ENCODE data around the gene COLEC12. TPM values are rescaled to one million over a fixed set of nuclear protein-coding genes. Genes with fewer than 3 reads are reported as not detected.

The COLEC12 gene
- total RNA-seq, 4 donors from 2014 or later = 8.3 to 22.2 (median 21.4) TPM

- Histone ChIP-seq H3K4me3 (no peak overlapping the region), H3K36me3 (no peaks in the 10 kb centered on the region), H3K27ac (no peak overlapping the region), H3K4me1 (no peaks in the 10 kb centered on the region), H3K9me3 (no peaks in the 10 kb centered on the region), H3K27me3 (no peaks in the 10 kb centered on the region)
- WGBS, 2 donors = 48 to 79% methylated on average over 10 of the region's 10 CpGs
- TF ChIP-seq EP300 (IDR thresholded peaks at IDR 0.05) = no peak
- DNase-seq (ENCODE audit: low spot score in 2 of 2) = no peak
Measured at GRCh38 chr18:346600-346999, 153.9 kb downstream of the COLEC12 start.

- no peak for DNase-seq (ENCODE audit: low spot score in 2 of 2)
- TF ChIP-seq CTCF (IDR thresholded peaks at IDR 0.05) (no peak), POLR2A (IDR thresholded peaks at IDR 0.05) (no peak)
- H3K27ac ChIP-seq = no peak overlapping the region
- no peak overlapping the region for H3K4me3 ChIP-seq
- H3K9me3 ChIP-seq = no peaks in the 10 kb centered on the region
- H3K4me1 ChIP-seq = no peaks in the 10 kb centered on the region
- H3K36me3 ChIP-seq = no peaks in the 10 kb centered on the region
- WGBS, 2 donors = 77 to 87% methylated on average over 3 of the region's 3 CpGs
- no peaks in the 10 kb centered on the region for H3K27me3 ChIP-seq
Measured at GRCh38 chr18:341102-341501, 159.4 kb downstream of the COLEC12 start.

GRCh38 chr18:340044-340443 lies 160.5 kb downstream of the COLEC12 start:
- H3K4me1 ChIP-seq = no peaks in the 10 kb centered on the region
- no peak overlapping the region for H3K4me3 ChIP-seq
- no peak for TF ChIP-seq EP300 (IDR thresholded peaks at IDR 0.05)
- TF ChIP-seq CTCF (IDR thresholded peaks at IDR 0.05) = no peak
- TF ChIP-seq POLR2A (IDR thresholded peaks at IDR 0.05) = no peak
- no peaks in the 10 kb centered on the region for H3K27me3 ChIP-seq
- H3K36me3 ChIP-seq = no peaks in the 10 kb centered on the region
- no peaks in the 10 kb centered on the region for H3K9me3 ChIP-seq
- 74 to 89% methylated on average over 10 of the region's 10 CpGs for WGBS, 2 donors
- DNase-seq (ENCODE audit: low spot score in 2 of 2) = no peak
- no peak overlapping the region for H3K27ac ChIP-seq

- Histone ChIP-seq H3K4me3 (no peak overlapping the region), H3K4me1 (no peaks in the 10 kb centered on the region), H3K27ac (no peak overlapping the region), H3K27me3 (no peaks in the 10 kb centered on the region), H3K36me3 (peaks cover 0 to 4% (median 0%) of the 10 kb centered on the region in 3 donors), H3K9me3 (no peaks in the 10 kb centered on the region)
- WGBS, 2 donors = 86 to 90% methylated on average over 6 of the region's 6 CpGs
- DNase-seq (ENCODE audit: low spot score in 2 of 2) = no peak
- no peak for TF ChIP-seq CTCF (IDR thresholded peaks at IDR 0.05)
- no peak for TF ChIP-seq EP300 (IDR thresholded peaks at IDR 0.05)
- no peak for TF ChIP-seq POLR2A (IDR thresholded peaks at IDR 0.05)
Measured at GRCh38 chr18:339200-339599, 161.3 kb downstream of the COLEC12 start.

GRCh38 chr18:336713-337112 lies 163.8 kb downstream of the COLEC12 start:
- Histone ChIP-seq H3K4me3 (no peak overlapping the region), H3K36me3 (peaks cover 0 to 4% (median 0%) of the 10 kb centered on the region in 3 donors), H3K4me1 (peaks cover 0 to 5% (median 2%) of the 10 kb centered on the region in 4 donors), H3K27me3 (no peaks in the 10 kb centered on the region), H3K27ac (no peak overlapping the region), H3K9me3 (no peaks in the 10 kb centered on the region)
- TF ChIP-seq EP300 (IDR thresholded peaks at IDR 0.05) (no peak), CTCF (IDR thresholded peaks at IDR 0.05) (no peak), POLR2A (IDR thresholded peaks at IDR 0.05) (no peak)
- no peak for DNase-seq (ENCODE audit: low spot score in 2 of 2)
- 66 to 88% methylated on average over 2 of the region's 2 CpGs for WGBS, 2 donors

GRCh38 chr18:335733-336132 lies 164.8 kb downstream of the COLEC12 start:
- H3K27me3 ChIP-seq = no peaks in the 10 kb centered on the region
- WGBS, 2 donors = 71 to 72% methylated on average over 2 of the region's 2 CpGs
- no peak overlapping the region for H3K27ac ChIP-seq
- no peak overlapping the region for H3K4me3 ChIP-seq
- TF ChIP-seq CTCF (IDR thresholded peaks at IDR 0.05) = no peak
- no peak for DNase-seq (ENCODE audit: low spot score in 2 of 2)
- H3K4me1 ChIP-seq = peaks cover 0 to 6% (median 2%) of the 10 kb centered on the region in 4 donors
- H3K9me3 ChIP-seq = no peaks in the 10 kb centered on the region
- peaks cover 0 to 4% (median 0%) of the 10 kb centered on the region in 3 donors for H3K36me3 ChIP-seq
